Uterus (tissue), 4 donors: ENCODE results near the gene SLC35A2. TPM values are rescaled to one million over a fixed set of nuclear protein-coding genes. Genes with fewer than 3 reads are reported as not detected.
A peak's percentile ranks its signal among the peaks of the same experiment; 100 is the strongest.

ENCODE experiments used
- DNase-seq, 2 donors: peaks; one replicate each; pipeline ENCODE4 v3.0.0-alpha.2; 2019 to 2020
- H3K27ac ChIP-seq, 2 donors: fragments of 200-600 bp; sonication (generic); 1 replicate in 1 of 2; 2 replicates in 1 of 2; pipeline ENCODE4 v1.5.1; 2016 to 2018
- H3K27me3 ChIP-seq, 2 donors: fragments of 200-600 bp; sonication (generic); one replicate each; pipeline ENCODE4 v1.5.1; 2018 to 2019; ENCODE audit warnings: control low read depth in 1 of 2
- H3K36me3 ChIP-seq, 2 donors: fragments of 200-600 bp; sonication (generic); one replicate each; pipeline ENCODE4 v1.5.1; 2019; ENCODE audit warnings: control low read depth in 1 of 2
- H3K4me1 ChIP-seq, 2 donors: fragments of 200-600 bp; sonication (generic); one replicate each; pipeline ENCODE4 v1.5.1; 2018 to 2019; ENCODE audit warnings: control low read depth in 1 of 2
- H3K4me3 ChIP-seq, 2 donors: fragments of 200-600 bp; sonication (generic); 1 replicate in 1 of 2; 2 replicates in 1 of 2; pipeline ENCODE4 v1.5.1; 2018 to 2019; ENCODE audit warnings: mild to moderate bottlenecking in 1 of 2
- H3K9me3 ChIP-seq, 2 donors: fragments of 200-600 bp; sonication (generic); one replicate each; pipeline ENCODE4 v1.5.1; 2019; ENCODE audit warnings: control low read depth in 1 of 2
- CTCF ChIP-seq, 4 experiments: fragments of 200-600 bp in 2 of 4; fragments of 450-650 bp in 2 of 4; sonication (generic) in 2 of 4; IDR thresholded peaks; one replicate each; pipeline ENCODE4 v1.5.1; 2016 to 2019; ENCODE audit warnings: antibody characterized with exemption in 4 of 4, mild to moderate bottlenecking in 2 of 4, moderate library complexity in 1 of 4
- POLR2A ChIP-seq, 2 donors: fragments of 450-650 bp; IDR thresholded peaks; one replicate each; pipeline ENCODE4 v1.6.1; 2016; ENCODE audit warnings: antibody characterized with exemption in 2 of 2, mild to moderate bottlenecking in 1 of 2, moderate library complexity in 1 of 2
- intact Hi-C: fragments of 100-400 bp; cut with DNase I; formaldehyde crosslinking; loops from one replicate; pipeline ENCODE4 v1.15.1; 2023; ENCODE audit warnings: low total_unique reads
- total RNA-seq, 4 donors: library from RNA; depleted of rRNA in 3 of 4; stranded (reverse); fragments of >200 nt in 3 of 4; gene quantifications; one replicate each; pipeline versions ENCODE4 v1.1.0 to v1.2.4, GENCODE V29; 2014 to 2023
- donor health status: DM: yes; HTN: yes; CAD: no.

Gene SLC35A2
- total RNA-seq, 4 donors from 2014 or later, result 4.4 to 16.9 (median 11.1) TPM

- H3K9me3 ChIP-seq, result no peaks in the 10 kb centered on the region
- H3K27me3 ChIP-seq, result no peaks in the 10 kb centered on the region
- intact Hi-C loops, result no loop called here
- TF ChIP-seq POLR2A (IDR thresholded peaks at IDR 0.05) (peak; percentile 88 to 94), CTCF (IDR thresholded peaks at IDR 0.05) (peak in 1 of 4 experiments; percentile 5)
- peak within 1 kb of the TSS; percentile 77 to 88 for H3K27ac ChIP-seq
- peak; percentile 83 to 91 for DNase-seq
- no peaks in the 10 kb centered on the region for H3K4me1 ChIP-seq
- peak within 1 kb of the TSS; percentile 59 to 68 for H3K4me3 ChIP-seq
- no peaks in the 10 kb centered on the region for H3K36me3 ChIP-seq
These were observed 7.3 kb upstream of the SLC35A2 start, which contains the start of gene PIM2 for GRCh38 chrX:48918643-48919340. Gene PIM2 (minus strand): TSS chrX:48919024. CDS start chrX:48918834, 190 bp downstream.

DNA sequence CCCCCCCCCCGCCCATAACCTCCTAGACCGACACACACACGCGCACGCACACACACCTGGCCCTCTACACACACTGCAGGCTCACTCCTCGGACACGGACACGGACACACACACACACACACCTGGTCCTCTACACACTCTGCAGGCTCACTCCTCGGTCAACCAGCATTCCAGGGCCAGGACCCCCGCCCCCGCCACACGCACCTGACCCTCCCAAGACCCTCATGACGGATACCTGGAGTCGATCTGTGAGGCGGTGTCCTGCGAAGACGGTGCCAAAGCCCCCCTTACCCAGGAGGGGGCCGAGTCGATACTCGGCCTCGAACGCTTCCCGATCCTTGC is 6.8 kb upstream of the SLC35A2 start:
- Histone ChIP-seq H3K9me3 (no peaks in the 10 kb centered on the region), H3K27ac (peak overlapping the region; percentile 77 to 88), H3K4me3 (peak overlapping the region; percentile 59 to 68), H3K4me1 (no peaks in the 10 kb centered on the region), H3K27me3 (no peaks in the 10 kb centered on the region), H3K36me3 (no peaks in the 10 kb centered on the region)
- DNase-seq, result no peak
- no peak for TF ChIP-seq POLR2A (IDR thresholded peaks at IDR 0.05)
- TF ChIP-seq CTCF (IDR thresholded peaks at IDR 0.05), result no peak
- intact Hi-C loops, result no loop called here

DNA sequence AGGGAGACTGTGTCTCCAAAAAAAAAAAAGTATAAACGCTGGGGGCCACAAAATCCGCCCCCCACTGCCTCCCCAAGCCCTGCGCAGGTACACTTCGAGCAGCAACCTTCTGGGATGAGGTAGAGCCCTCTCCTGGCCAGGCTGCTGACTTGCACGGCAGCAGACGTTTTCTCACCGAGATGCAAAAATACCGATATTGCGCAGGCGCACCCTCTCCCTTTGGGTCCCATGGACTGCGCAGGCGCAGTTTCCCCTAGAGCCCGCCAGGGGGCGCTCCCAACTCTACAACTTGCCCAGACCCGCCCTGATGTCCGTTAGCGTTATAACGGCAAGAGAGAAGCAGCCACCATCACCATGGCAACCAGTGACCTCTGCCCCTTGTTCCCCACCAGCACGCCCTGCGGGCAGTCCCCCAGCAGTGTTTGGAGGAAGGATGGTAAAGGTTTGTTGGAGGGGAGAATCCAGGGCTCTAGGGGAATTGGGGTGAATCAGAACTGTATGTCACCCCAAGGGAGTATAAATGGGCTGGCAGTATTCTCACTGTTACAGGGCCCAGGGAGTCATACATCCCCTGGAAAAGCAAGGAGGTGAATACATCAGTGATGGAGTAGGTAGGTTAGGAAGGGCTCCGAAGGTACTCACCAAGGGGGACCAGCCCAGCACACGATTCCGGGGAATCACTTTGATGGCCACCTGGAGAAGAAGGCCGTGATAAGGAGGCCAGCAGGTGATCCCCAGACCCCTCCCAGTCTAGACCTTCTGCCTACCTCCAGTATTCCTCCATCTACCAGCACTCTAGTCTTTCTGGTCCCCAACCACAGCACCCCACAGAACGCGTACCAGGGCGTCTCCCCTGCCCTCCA is 5.9 kb upstream of the SLC35A2 start:
- H3K9me3 ChIP-seq, result no peaks in the 10 kb centered on the region
- H3K36me3 ChIP-seq, result no peaks in the 10 kb centered on the region
- H3K4me1 ChIP-seq, result no peaks in the 10 kb centered on the region
- H3K27me3 ChIP-seq, result no peaks in the 10 kb centered on the region
- no peak overlapping the region for H3K4me3 ChIP-seq
- DNase-seq, result peak; percentile 89 to 91
- TF ChIP-seq CTCF (IDR thresholded peaks at IDR 0.05), result peak; percentile 87 to 91 (median 90)
- no peak for TF ChIP-seq POLR2A (IDR thresholded peaks at IDR 0.05)
- H3K27ac ChIP-seq, result peak overlapping the region; percentile 25 to 88
- intact Hi-C loops, result no loop called here

- Histone ChIP-seq H3K4me1 (no peaks in the 10 kb centered on the region), H3K27me3 (no peaks in the 10 kb centered on the region), H3K27ac (no peak overlapping the region), H3K9me3 (no peaks in the 10 kb centered on the region), H3K4me3 (no peak overlapping the region), H3K36me3 (no peaks in the 10 kb centered on the region)
- no peak for DNase-seq
- intact Hi-C loops, result no loop called here
- TF ChIP-seq POLR2A (IDR thresholded peaks at IDR 0.05) (no peak), CTCF (IDR thresholded peaks at IDR 0.05) (no peak)
These were observed 3.4 kb upstream of the SLC35A2 start for GRCh38 chrX:48914593-48915493.
